NCI-H2227 (cell line): ENCODE measurements around the gene UBE2S.
"Not testable (repeated sequence)": the region's sequence is repeated elsewhere in the genome, so short reads cannot be mapped to it uniquely, and the experiment has no call there.

Source experiments
- DNase-seq: peaks from one replicate; lab custom pipeline; 2025; ENCODE audit not compliant: unreplicated experiment; lab: John Stamatoyannopoulos, UW

Gene UBE2S

GRCh38 chr19:55440411-55441105 is 33.0 kb upstream of the UBE2S start:
- DNase-seq = peak; percentile 65

DNA sequence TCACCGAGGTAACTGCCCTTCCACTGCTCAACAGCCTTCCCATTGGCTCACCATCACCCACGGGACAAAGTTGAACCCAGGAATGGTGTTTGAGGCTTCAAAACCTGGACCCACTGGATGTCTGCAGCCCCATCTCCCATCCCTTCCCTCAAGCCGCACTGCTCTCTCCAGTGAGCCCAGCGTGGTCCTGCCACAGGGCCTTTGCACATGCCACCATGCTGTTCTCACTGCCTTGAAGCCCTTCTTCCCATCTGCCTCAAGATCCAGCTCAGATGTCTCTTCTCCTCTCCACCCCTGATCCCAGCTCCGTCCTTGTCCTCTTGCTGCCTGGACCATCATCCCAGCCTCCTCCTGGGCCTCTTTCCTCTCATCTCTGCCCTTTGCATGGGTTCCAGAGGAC is 31.5 kb upstream of the UBE2S start:
- DNase-seq = no peak

DNA sequence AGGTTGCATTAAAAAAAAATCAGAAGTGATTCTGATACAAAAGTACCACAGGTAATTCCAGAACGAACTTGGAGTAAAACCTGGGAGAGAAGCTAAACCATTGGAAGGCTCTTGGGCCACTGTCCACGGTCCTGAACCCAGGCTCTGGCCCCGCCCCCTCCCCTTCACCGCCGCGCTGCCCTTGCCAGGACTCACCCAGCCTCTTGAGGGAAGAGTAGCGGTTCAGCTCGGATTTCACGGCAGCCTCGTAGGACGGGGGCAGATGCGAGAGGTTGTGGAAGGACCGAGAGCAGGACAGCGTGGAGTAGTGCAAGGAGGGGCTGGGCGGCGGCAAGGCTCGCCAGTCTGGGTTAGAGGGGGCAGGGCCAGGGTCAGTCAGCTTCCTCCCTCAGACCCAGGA is 29.8 kb upstream of the UBE2S start:
- DNase-seq = peak; percentile 45

- no peak for DNase-seq
Measured at GRCh38 chr19:55436847-55437246, 29.3 kb upstream of the UBE2S start.

DNA sequence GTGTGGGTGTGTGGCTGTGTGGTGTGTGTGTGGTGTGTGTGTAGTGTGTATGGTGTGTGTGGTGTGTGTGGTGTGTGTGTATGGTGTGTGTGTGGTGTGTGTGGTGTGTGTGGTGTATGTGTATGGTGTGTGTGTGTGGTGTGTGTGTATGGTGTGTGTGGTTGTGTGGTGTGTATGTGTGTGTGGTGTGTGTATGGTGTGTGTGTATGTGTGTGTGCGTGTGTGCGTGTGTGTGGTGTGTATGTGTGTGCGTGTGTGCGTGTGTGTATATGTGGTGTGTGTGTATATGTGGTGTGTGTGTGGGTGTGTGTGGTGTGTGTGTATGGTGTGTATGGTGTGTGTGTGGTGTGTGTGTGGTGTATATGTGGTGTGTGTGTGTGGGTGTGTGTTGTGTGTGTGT is 27.4 kb upstream of the UBE2S start:
- DNase-seq = no peak

- DNase-seq = no peak
Measured at GRCh38 chr19:55434356-55434919, 26.9 kb upstream of the UBE2S start.

GRCh38 chr19:55433292-55433691 is 25.7 kb upstream of the UBE2S start:
- DNase-seq = no peak

- no peak for DNase-seq
Measured at GRCh38 chr19:55432241-55432959, 24.8 kb upstream of the UBE2S start.

DNA sequence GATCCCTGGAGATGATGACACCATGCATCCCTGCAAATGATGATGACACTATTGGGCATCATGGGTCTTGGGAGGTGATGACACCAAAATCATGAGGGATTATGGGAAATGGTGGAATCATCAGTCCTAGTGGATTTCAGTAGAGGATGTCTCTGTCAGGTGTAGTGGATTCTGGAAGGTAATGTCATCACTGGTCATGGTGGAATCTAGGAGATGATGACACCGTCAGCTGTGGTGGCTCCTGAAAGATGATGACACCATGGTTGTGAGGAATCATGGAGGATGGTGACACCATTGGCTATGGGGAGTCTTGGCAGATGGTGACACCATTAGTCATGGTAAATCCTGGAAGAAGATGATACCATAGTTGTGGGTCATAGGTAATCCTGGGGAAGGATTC is 23.6 kb upstream of the UBE2S start:
- DNase-seq = no peak

- DNase-seq = no peak
Measured at GRCh38 chr19:55426042-55426441, 18.5 kb upstream of the UBE2S start.

- DNase-seq = no peak
Measured at GRCh38 chr19:55424518-55424917, 16.9 kb upstream of the UBE2S start.

- peak; percentile 65 for DNase-seq
Measured at GRCh38 chr19:55423225-55424005, 15.8 kb upstream of the UBE2S start.

- not testable (repeated sequence) for DNase-seq
Measured at GRCh38 chr19:55421281-55421680, 13.7 kb upstream of the UBE2S start.

- DNase-seq = no peak
Measured at GRCh38 chr19:55419624-55420236, 12.1 kb upstream of the UBE2S start.

- no peak for DNase-seq
Measured at GRCh38 chr19:55419103-55419502, 11.5 kb upstream of the UBE2S start.

DNA sequence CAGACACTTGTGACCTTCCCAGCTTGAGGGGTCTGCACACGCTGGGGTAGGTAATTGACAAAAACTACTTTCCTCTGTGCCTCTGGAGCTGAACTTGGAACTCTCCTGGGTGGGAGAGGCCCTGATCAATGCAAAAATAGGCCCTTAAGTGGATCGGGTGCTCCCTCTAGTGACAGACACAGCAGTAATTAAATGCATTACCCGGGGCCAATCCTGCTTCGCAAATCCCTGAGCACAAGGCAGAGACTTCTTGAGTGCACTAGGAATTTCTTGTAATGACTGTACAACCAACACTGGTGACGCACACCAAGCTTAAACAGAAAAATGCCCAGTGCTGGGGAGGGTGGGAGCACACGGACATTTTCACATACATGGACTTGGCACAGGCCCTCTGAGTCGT is 10.6 kb upstream of the UBE2S start:
- peak; percentile 82 for DNase-seq

DNA sequence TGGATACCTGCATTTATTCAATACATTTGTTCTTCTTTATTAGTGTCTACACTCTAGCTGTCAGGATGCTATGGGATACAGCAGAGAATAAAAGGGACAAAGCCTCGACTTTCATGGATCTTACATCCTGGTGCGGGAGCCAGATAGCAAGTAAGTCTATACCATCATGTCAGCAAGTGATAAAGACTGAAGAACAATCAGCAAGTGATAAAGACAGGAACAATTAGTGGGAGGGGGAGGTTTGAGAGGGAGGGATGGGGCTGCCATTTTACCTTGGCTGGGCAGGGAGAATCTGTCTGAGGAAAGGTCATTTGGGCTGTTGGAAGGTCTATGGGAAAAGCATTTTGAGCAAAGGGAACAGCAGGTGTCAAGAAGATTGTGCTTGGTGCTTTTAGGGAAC is 2.6 kb upstream of the UBE2S start:
- no peak for DNase-seq

DNA sequence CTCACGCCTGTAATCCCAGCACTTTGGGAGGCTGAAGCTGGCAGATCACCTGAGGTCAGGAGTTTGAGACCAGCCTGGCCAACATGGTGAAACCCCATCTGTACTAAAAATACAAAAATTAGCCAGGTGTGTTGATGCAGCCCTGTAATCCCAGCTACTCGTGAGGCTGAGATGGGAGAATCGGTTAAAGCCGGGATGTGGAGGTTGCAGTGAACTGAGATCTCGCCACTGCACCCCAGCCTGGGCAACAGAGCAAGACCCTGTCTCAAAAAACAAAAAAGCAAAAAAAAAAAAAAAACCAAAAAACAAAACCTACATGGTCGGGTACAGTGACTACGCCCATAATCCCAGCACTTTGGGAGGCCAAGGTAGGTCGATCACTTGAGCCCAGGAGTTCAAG is 1.6 kb upstream of the UBE2S start:
- DNase-seq = not testable (repeated sequence)

DNA sequence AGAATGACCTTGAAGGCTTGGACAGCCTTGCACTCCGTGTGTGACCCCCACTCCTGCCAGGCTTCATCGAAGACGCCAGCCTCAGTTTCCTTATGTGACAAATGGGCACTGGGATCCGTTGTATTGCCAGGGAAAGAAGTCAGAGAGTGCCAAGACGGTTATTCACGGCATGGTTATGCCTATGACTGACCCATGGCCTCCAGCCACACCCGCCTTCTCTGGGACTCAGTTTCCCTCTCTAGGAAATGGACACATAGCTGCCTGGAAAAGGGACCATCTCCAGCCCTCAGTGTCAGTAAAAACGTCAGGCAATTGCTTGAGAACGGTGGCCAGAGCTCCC is 915 bp upstream of the UBE2S start:
- no peak for DNase-seq

GRCh38 chr19:55407800-55408532 is 378 bp upstream of the UBE2S start:
- DNase-seq = peak; percentile 100
